Coronary artery (tissue), 2 donors: ENCODE results near the gene TPST1.

Source experiments
- DNase-seq: peaks from one replicate; pipeline ENCODE4 v3.0.0-alpha.2; 2017; ENCODE audit warnings: low spot score
- H3K27ac ChIP-seq, 2 donors: fragments of 200-600 bp; sonication (generic); one replicate each; pipeline ENCODE4 v1.5.1; 2016 to 2019
- H3K4me3 ChIP-seq: fragments of 200-600 bp; sonication (generic); 2 replicates; pipeline ENCODE4 v1.5.1; 2016; ENCODE audit warnings: mild to moderate bottlenecking, moderate library complexity
- TF ChIP-seq, protein P1 (sequence below): fragments of 200-600 bp; sonication (generic); IDR thresholded peaks from one replicate; pipeline ENCODE4 v1.5.1; 2019; ENCODE audit warnings: antibody characterized with exemption

The TPST1 gene

DNA sequence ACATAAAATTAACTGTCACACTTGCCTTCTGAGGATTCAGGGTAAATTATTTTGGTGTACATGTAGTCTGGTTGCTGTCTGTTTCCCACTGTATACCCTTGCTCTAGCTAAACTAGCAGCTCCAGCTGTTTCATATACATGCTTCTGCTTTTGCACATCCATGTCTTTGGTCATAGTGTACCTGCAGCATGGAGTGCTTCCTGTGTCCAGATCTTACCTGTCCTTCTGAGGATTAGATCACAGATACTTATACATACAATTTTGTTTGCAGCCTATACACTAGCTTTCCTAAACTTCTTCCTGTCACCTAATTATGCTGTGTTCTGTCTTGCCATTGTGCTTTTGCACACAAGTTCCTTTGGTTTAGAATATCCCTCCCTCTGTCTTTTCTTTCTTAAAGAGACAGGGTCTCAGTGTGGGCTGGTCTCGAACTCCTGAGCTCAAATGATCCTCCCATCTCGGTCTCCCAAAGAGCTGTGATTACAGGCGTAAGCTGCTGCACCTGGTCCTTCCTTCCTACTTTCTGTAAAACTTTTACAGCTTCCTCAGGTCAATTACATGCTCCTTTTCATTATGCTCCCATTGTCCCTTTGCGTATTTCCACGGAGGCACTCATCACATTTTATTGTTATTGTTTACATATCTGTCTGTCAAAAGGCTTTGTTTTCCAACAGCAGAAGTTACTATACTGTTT lies 33.8 kb downstream of the TPST1 start:
- no peak overlapping the region for H3K27ac ChIP-seq
- TF ChIP-seq, protein P1, sequence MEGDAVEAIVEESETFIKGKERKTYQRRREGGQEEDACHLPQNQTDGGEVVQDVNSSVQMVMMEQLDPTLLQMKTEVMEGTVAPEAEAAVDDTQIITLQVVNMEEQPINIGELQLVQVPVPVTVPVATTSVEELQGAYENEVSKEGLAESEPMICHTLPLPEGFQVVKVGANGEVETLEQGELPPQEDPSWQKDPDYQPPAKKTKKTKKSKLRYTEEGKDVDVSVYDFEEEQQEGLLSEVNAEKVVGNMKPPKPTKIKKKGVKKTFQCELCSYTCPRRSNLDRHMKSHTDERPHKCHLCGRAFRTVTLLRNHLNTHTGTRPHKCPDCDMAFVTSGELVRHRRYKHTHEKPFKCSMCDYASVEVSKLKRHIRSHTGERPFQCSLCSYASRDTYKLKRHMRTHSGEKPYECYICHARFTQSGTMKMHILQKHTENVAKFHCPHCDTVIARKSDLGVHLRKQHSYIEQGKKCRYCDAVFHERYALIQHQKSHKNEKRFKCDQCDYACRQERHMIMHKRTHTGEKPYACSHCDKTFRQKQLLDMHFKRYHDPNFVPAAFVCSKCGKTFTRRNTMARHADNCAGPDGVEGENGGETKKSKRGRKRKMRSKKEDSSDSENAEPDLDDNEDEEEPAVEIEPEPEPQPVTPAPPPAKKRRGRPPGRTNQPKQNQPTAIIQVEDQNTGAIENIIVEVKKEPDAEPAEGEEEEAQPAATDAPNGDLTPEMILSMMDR: no peak
- no peak for DNase-seq
- H3K4me3 ChIP-seq: no peak overlapping the region

- TF ChIP-seq, protein P1: no peak
- H3K27ac ChIP-seq: no peak overlapping the region
- no peak overlapping the region for H3K4me3 ChIP-seq
- DNase-seq: no peak
These were observed 34.3 kb downstream of the TPST1 start for GRCh38 chr7:66239467-66239856.

GRCh38 chr7:66245008-66245407 lies 39.9 kb downstream of the TPST1 start:
- no peak overlapping the region for H3K4me3 ChIP-seq
- no peak for DNase-seq
- no peak overlapping the region for H3K27ac ChIP-seq
- TF ChIP-seq, protein P1: no peak

GRCh38 chr7:66246554-66247171 lies 41.5 kb downstream of the TPST1 start:
- Histone ChIP-seq H3K4me3 (no peak overlapping the region), H3K27ac (no peak overlapping the region)
- TF ChIP-seq, protein P1: no peak
- DNase-seq: no peak

- DNase-seq: no peak
- TF ChIP-seq, protein P1: no peak
- Histone ChIP-seq H3K4me3 (no peak overlapping the region), H3K27ac (no peak overlapping the region)
These were observed 42.4 kb downstream of the TPST1 start for GRCh38 chr7:66247380-66248078.

DNA sequence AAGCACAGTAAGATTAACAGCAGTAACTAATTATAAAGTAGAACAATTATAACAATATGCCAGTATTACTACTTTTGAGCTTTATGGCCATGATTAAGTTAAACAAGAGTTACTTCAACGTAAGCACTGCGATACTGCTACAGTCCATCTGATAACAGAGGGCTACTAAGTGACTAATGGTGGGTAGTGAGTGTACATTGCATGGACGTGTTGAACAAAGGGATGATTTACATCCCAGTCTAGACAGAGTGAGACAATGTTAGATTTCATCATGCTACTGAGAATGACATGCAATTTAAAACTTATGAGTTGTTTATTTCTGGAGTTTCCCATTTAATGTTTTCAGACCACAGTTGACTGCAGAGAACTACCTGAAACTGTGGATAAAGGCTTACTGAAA lies 45.6 kb downstream of the TPST1 start:
- H3K4me3 ChIP-seq: no peak overlapping the region
- no peak overlapping the region for H3K27ac ChIP-seq
- DNase-seq: no peak
- TF ChIP-seq, protein P1: no peak
